H9 (cell line): Measurements from ENCODE around the gene LRRC53. TPM values are rescaled to one million over a fixed set of nuclear protein-coding genes. Genes with fewer than 3 reads are reported as not detected.

Experiments used
- DNase-seq: peaks from one replicate; pipeline ENCODE4 v3.0.0-alpha.2; 2017
- H2AFZ ChIP-seq: one replicate; pipeline ENCODE4 v1.6.1; 2013; ENCODE audit warnings: mild to moderate bottlenecking, low read length, control low read depth, moderate library complexity
- H2AK5ac ChIP-seq: 2 replicates; pipeline ENCODE4 v1.6.1; 2013; ENCODE audit warnings: low read length, control low read depth, mixed read lengths; ENCODE audit not compliant: insufficient read length
- H2BK120ac ChIP-seq: one replicate; pipeline ENCODE4 v1.6.1; 2013; ENCODE audit warnings: low read depth, mild to moderate bottlenecking, low read length, control low read depth, inconsistent platforms; ENCODE audit not compliant: poor library complexity, severe bottlenecking
- H2BK12ac ChIP-seq: 2 replicates; pipeline ENCODE4 v1.6.1; 2013; ENCODE audit warnings: low read length, control low read depth, mixed read lengths, low read depth; ENCODE audit not compliant: insufficient read length
- H2BK15ac ChIP-seq: 2 replicates; pipeline ENCODE4 v1.6.1; 2013; ENCODE audit warnings: low read depth, low read length, control low read depth
- H2BK20ac ChIP-seq: one replicate; pipeline ENCODE4 v1.6.1; 2013; ENCODE audit warnings: low read depth, mild to moderate bottlenecking, low read length, control low read depth, inconsistent platforms; ENCODE audit not compliant: poor library complexity, severe bottlenecking
- H2BK5ac ChIP-seq: 2 replicates; pipeline ENCODE4 v1.6.1; 2013; ENCODE audit warnings: low read length, control low read depth, mixed read lengths; ENCODE audit not compliant: insufficient read length
- H3K14ac ChIP-seq: 2 replicates; pipeline ENCODE4 v1.6.1; 2013; ENCODE audit warnings: low read length, control low read depth; ENCODE audit not compliant: insufficient read depth
- H3K18ac ChIP-seq: 2 replicates; pipeline ENCODE4 v1.6.1; 2013; ENCODE audit warnings: low read depth, mild to moderate bottlenecking, mixed read lengths, low read length, control low read depth; ENCODE audit not compliant: insufficient read length
- H3K23ac ChIP-seq: 2 replicates; pipeline ENCODE4 v1.6.1; 2013; ENCODE audit warnings: low read length, control low read depth, mixed read lengths, low read depth; ENCODE audit not compliant: insufficient read length
- H3K23me2 ChIP-seq: 2 replicates; pipeline ENCODE4 v1.6.1; 2013; ENCODE audit warnings: low read depth, mild to moderate bottlenecking, mixed read lengths, low read length, control low read depth; ENCODE audit not compliant: insufficient read length, poor library complexity, severe bottlenecking
- H3K27ac ChIP-seq: 2 replicates; pipeline ENCODE4 v1.5.1; 2013; ENCODE audit warnings: low read length, control low read depth, mixed read lengths, low read depth; ENCODE audit not compliant: insufficient read length
- H3K27me3 ChIP-seq: 2 replicates; pipeline ENCODE4 v1.6.1; 2013; ENCODE audit warnings: low read length, control low read depth, inconsistent platforms; ENCODE audit not compliant: insufficient read depth
- H3K4ac ChIP-seq: 2 replicates; pipeline ENCODE4 v1.6.1; 2013; ENCODE audit warnings: low read depth, mild to moderate bottlenecking, control low read depth, inconsistent platforms, low read length, moderate library complexity
- H3K4me1 ChIP-seq: 2 replicates; pipeline ENCODE4 v1.6.1; 2013; ENCODE audit warnings: low read length, control low read depth, inconsistent platforms; ENCODE audit not compliant: insufficient read depth
- H3K4me2 ChIP-seq: 2 replicates; pipeline ENCODE4 v1.6.1; 2013; ENCODE audit warnings: low read length, control low read depth, mixed read lengths; ENCODE audit not compliant: insufficient read length, insufficient read depth
- H3K56ac ChIP-seq: 2 replicates; pipeline ENCODE4 v1.6.1; 2013; ENCODE audit warnings: low read depth, mild to moderate bottlenecking, mixed read lengths, low read length, control low read depth; ENCODE audit not compliant: insufficient read length
- H3K79me1 ChIP-seq: 2 replicates; pipeline ENCODE4 v1.6.1; 2013; ENCODE audit warnings: low read depth, mild to moderate bottlenecking, moderate library complexity, low read length, control low read depth, inconsistent platforms; ENCODE audit not compliant: insufficient read depth, poor library complexity, severe bottlenecking
- H3K79me2 ChIP-seq: 2 replicates; pipeline ENCODE4 v1.6.1; 2013; ENCODE audit warnings: low read length, control low read depth, inconsistent platforms; ENCODE audit not compliant: insufficient read depth
- H3K9ac ChIP-seq: 2 replicates; pipeline ENCODE4 v1.6.1; 2013; ENCODE audit warnings: low read length, control low read depth, mixed read lengths; ENCODE audit not compliant: insufficient read length; ENCODE audit errors: extremely low read depth
- H3K9me3 ChIP-seq: one replicate; pipeline ENCODE4 v1.6.1; 2013; ENCODE audit warnings: low read depth, low read length, inconsistent platforms; ENCODE audit not compliant: control insufficient read depth
- H3T11ph ChIP-seq: one replicate; pipeline ENCODE4 v1.6.1; 2013; ENCODE audit warnings: mild to moderate bottlenecking, low read length, control low read depth, inconsistent platforms
- H4K20me1 ChIP-seq: one replicate; pipeline ENCODE4 v1.6.1; 2013; ENCODE audit not compliant: control insufficient read depth, insufficient read length, insufficient read depth
- H4K5ac ChIP-seq: 2 replicates; pipeline ENCODE4 v1.6.1; 2013; ENCODE audit warnings: low read depth, mild to moderate bottlenecking, mixed read lengths, low read length, control low read depth; ENCODE audit not compliant: insufficient read length
- H4K8ac ChIP-seq: replicated peaks from 2 replicates; pipeline ENCODE4 v1.6.1; 2013; ENCODE audit warnings: low read length, control low read depth, mixed read lengths, low read depth; ENCODE audit not compliant: insufficient read length
- H4K91ac ChIP-seq: 2 replicates; pipeline ENCODE4 v1.6.1; 2013; ENCODE audit warnings: low read depth, mild to moderate bottlenecking, moderate library complexity, mixed read lengths, low read length, control low read depth; ENCODE audit not compliant: insufficient read length
- H3K27ac Mint-ChIP-seq, 3 experiments: 2 replicates in 2 of 3; 3 replicates in 1 of 3; pipeline ENCODE4 v1.8.0; 2020 to 2021; ENCODE audit warnings: mixed read lengths in 3 of 3, mild to moderate bottlenecking in 1 of 3, moderate library complexity in 1 of 3
- H3K27me3 Mint-ChIP-seq: 2 replicates; pipeline ENCODE4 v1.8.0; 2021; ENCODE audit warnings: low read depth, mild to moderate bottlenecking, moderate library complexity, mixed read lengths
- H3K36me3 Mint-ChIP-seq, 3 experiments: 2 replicates in 2 of 3; 3 replicates in 1 of 3; pipeline ENCODE4 v1.8.0; 2020 to 2021; ENCODE audit warnings: low read depth in 3 of 3, mixed read lengths in 3 of 3; ENCODE audit not compliant: insufficient read depth in 1 of 3
- H3K4me1 Mint-ChIP-seq, 2 experiments: 2 replicates each; pipeline ENCODE4 v1.8.0; 2020; ENCODE audit warnings: mixed read lengths in 2 of 2
- H3K4me3 Mint-ChIP-seq, 2 experiments: 2 replicates in 1 of 2; 3 replicates in 1 of 2; pipeline ENCODE4 v1.8.0; 2020 to 2021; ENCODE audit warnings: mild to moderate bottlenecking in 2 of 2, mixed read lengths in 2 of 2, moderate library complexity in 1 of 2
- H3K9me3 Mint-ChIP-seq, 2 experiments: 2 replicates in 1 of 2; 3 replicates in 1 of 2; pipeline ENCODE4 v1.8.0; 2020; ENCODE audit warnings: mild to moderate bottlenecking in 2 of 2, mixed read lengths in 2 of 2, moderate library complexity in 1 of 2
- WGBS: extraction: QIAGEN DNeasy Blood & Tissue Kit; methylation state at CpG from one replicate; pipeline ENCODE4 v1.1.7; 2013; ENCODE audit warnings: missing lambda C conversion rate, low lambda C conversion rate, mixed read lengths; ENCODE audit not compliant: insufficient read length; ENCODE audit errors: extremely low coverage; 5-methylcytosine and 5-hydroxymethylcytosine counted together
- total RNA-seq: library from RNA; stranded (reverse); gene quantifications from 2 replicates; pipeline ENCODE4 v1.2.1, GENCODE V29; 2021
- TF ChIP-seq, protein P1 (sequence below): fragments of 200-600 bp; sonication (generic); conservative IDR thresholded peaks from 3 replicates; pipeline ENCODE4 v1.8.0; 2021; ENCODE audit warnings: antibody characterized with exemption, mild to moderate bottlenecking

Gene LRRC53
- total RNA-seq, 1 experiment from 2014 or later, result not detected

DNA sequence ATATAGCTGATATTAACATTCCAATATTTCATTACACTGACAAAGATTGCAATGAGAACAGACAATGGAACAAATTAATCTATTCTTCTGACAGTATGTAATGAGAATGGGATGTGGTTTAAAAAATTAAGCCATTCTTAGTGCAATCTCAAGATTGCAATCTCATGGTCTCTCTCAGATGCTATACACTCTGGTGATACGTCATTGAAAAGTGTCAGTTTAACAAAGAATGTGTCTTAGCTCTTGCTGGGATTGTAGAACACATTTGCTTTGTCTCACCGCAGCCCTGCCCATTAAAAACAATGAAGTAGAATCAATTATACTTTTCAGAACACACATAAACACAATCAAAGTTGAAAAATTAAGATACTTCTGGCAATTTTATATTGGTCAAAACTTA is 55.2 kb downstream of the LRRC53 start:
- H2BK20ac ChIP-seq, result no peak overlapping the region
- no peak overlapping the region for H3T11ph ChIP-seq
- no peak overlapping the region for H3K27ac ChIP-seq
- Mint-ChIP-seq H3K27ac (no peak overlapping the region), H3K27me3 (no peaks in the 10 kb centered on the region), H3K4me1 (no peaks in the 10 kb centered on the region), H3K4me3 (no peak overlapping the region), H3K36me3 (no peaks in the 10 kb centered on the region), H3K9me3 (no peaks in the 10 kb centered on the region)
- no peak overlapping the region for H3K56ac ChIP-seq
- no peaks in the 10 kb centered on the region for H3K27me3 ChIP-seq
- H4K20me1 ChIP-seq, result no peaks in the 10 kb centered on the region
- H3K4me1 ChIP-seq, result no peaks in the 10 kb centered on the region
- no peaks in the 10 kb centered on the region for H3K23me2 ChIP-seq
- H4K91ac ChIP-seq, result no peak overlapping the region
- H3K4me2 ChIP-seq, result no peak overlapping the region
- H3K18ac ChIP-seq, result no peak overlapping the region
- TF ChIP-seq, protein P1, sequence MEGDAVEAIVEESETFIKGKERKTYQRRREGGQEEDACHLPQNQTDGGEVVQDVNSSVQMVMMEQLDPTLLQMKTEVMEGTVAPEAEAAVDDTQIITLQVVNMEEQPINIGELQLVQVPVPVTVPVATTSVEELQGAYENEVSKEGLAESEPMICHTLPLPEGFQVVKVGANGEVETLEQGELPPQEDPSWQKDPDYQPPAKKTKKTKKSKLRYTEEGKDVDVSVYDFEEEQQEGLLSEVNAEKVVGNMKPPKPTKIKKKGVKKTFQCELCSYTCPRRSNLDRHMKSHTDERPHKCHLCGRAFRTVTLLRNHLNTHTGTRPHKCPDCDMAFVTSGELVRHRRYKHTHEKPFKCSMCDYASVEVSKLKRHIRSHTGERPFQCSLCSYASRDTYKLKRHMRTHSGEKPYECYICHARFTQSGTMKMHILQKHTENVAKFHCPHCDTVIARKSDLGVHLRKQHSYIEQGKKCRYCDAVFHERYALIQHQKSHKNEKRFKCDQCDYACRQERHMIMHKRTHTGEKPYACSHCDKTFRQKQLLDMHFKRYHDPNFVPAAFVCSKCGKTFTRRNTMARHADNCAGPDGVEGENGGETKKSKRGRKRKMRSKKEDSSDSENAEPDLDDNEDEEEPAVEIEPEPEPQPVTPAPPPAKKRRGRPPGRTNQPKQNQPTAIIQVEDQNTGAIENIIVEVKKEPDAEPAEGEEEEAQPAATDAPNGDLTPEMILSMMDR, result no peak
- H3K79me2 ChIP-seq, result no peaks in the 10 kb centered on the region
- no peak overlapping the region for H3K23ac ChIP-seq
- H2BK120ac ChIP-seq, result no peak overlapping the region
- DNase-seq, result no peak
- H2BK12ac ChIP-seq, result no peak overlapping the region
- H4K5ac ChIP-seq, result no peak overlapping the region
- no peak overlapping the region for H2BK5ac ChIP-seq
- no peaks in the 10 kb centered on the region for H3K79me1 ChIP-seq
- H4K8ac ChIP-seq, result no peak overlapping the region
- H3K9me3 ChIP-seq, result no peaks in the 10 kb centered on the region
- no peak overlapping the region for H3K9ac ChIP-seq
- WGBS, result no CpG with 5 or more reads among the region's 2 CpGs
- no peak overlapping the region for H2AFZ ChIP-seq
- no peak overlapping the region for H2BK15ac ChIP-seq
- no peak overlapping the region for H3K14ac ChIP-seq
- H3K4ac ChIP-seq, result no peak overlapping the region
- H2AK5ac ChIP-seq, result no peak overlapping the region
